CD1c-positive myeloid dendritic cell (primary cell): ENCODE data around the gene PRKCH.
"Not testable (repeated sequence)": the region's sequence is repeated elsewhere in the genome, so short reads cannot be mapped to it uniquely, and the experiment has no call there.

ENCODE experiments used
- DNase-seq: peaks from one replicate; pipeline ENCODE4 v3.0.0-alpha.2; 2016; ENCODE audit errors: extremely low spot score

PRKCH gene

GRCh38 chr14:61458766-61459165, 137.4 kb downstream of the PRKCH start:
- DNase-seq = no peak

- no peak for DNase-seq
Observed at GRCh38 chr14:61459229-61459628, 137.8 kb downstream of the PRKCH start.

GRCh38 chr14:61460063-61460462, 138.7 kb downstream of the PRKCH start:
- DNase-seq = no peak

- DNase-seq = no peak
Observed at GRCh38 chr14:61460718-61461611, 139.6 kb downstream of the PRKCH start.

GRCh38 chr14:61461808-61462275, 140.5 kb downstream of the PRKCH start:
- DNase-seq = peak; percentile 80

- DNase-seq = no peak
Observed at GRCh38 chr14:61462566-61463193, 141.3 kb downstream of the PRKCH start.

- DNase-seq = no peak
Observed at GRCh38 chr14:61463664-61464285, 142.4 kb downstream of the PRKCH start.

GRCh38 chr14:61464539-61465320, 143.4 kb downstream of the PRKCH start:
- not testable (repeated sequence) for DNase-seq

GRCh38 chr14:61466249-61466904, 145.0 kb downstream of the PRKCH start:
- no peak for DNase-seq

- no peak for DNase-seq
Observed at GRCh38 chr14:61466905-61467280, 145.5 kb downstream of the PRKCH start.

- DNase-seq = peak; percentile 43
Observed at GRCh38 chr14:61467296-61467695, 145.9 kb downstream of the PRKCH start.

- no peak for DNase-seq
Observed at GRCh38 chr14:61468063-61468825, 146.9 kb downstream of the PRKCH start.

- no peak for DNase-seq
Observed at GRCh38 chr14:61469781-61470180, 148.4 kb downstream of the PRKCH start.

GRCh38 chr14:61470261-61470960, 149.0 kb downstream of the PRKCH start:
- peak; percentile 42 for DNase-seq

GRCh38 chr14:61470961-61471293, 149.5 kb downstream of the PRKCH start:
- DNase-seq = no peak

GRCh38 chr14:61471297-61472005, 150.1 kb downstream of the PRKCH start:
- no peak for DNase-seq

- DNase-seq = peak; percentile 33
Observed at GRCh38 chr14:61472011-61472672, 150.8 kb downstream of the PRKCH start.

GRCh38 chr14:61472801-61473376, 151.5 kb downstream of the PRKCH start:
- no peak for DNase-seq
